ENCODE data around the gene VDAC1. TPM values are rescaled to one million over a fixed set of nuclear protein-coding genes. Genes with fewer than 3 reads are reported as not detected.

VDAC1 gene
- total and polyA plus RNA-seq, 10 of the 15 experiments (the other 5 are each of a cell fraction or from before 2014, with no cell fraction given): 245 to 488 (median 349) TPM

GRCh38 chr5:134018154-134018985 lies 13.6 kb upstream of the VDAC1 start (continued):
- TF ChIP-seq MTA3 (IDR thresholded peaks at IDR 0.05; ENCODE audit: borderline replicate concordance, low read length) (no peak), RBBP5 (conservative IDR thresholded peaks at IDR 0.05) (no peak), PAX8 (IDR thresholded peaks at IDR 0.05) (no peak), ZZZ3 (IDR thresholded peaks at IDR 0.05; ENCODE audit: control insufficient read depth, insufficient read length, low read depth) (no peak), PAX5 (IDR thresholded peaks at IDR 0.05; ENCODE audit: borderline replicate concordance, low read depth, low read length) (no peak), NFYA (IDR thresholded peaks at IDR 0.05; ENCODE audit: borderline replicate concordance, low read depth, low read length) (no peak)
- TF ChIP-seq, protein P1, sequence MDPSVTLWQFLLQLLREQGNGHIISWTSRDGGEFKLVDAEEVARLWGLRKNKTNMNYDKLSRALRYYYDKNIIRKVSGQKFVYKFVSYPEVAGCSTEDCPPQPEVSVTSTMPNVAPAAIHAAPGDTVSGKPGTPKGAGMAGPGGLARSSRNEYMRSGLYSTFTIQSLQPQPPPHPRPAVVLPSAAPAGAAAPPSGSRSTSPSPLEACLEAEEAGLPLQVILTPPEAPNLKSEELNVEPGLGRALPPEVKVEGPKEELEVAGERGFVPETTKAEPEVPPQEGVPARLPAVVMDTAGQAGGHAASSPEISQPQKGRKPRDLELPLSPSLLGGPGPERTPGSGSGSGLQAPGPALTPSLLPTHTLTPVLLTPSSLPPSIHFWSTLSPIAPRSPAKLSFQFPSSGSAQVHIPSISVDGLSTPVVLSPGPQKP (IDR thresholded peaks at IDR 0.05; ENCODE audit: low read depth, low read length): no peak

DNA sequence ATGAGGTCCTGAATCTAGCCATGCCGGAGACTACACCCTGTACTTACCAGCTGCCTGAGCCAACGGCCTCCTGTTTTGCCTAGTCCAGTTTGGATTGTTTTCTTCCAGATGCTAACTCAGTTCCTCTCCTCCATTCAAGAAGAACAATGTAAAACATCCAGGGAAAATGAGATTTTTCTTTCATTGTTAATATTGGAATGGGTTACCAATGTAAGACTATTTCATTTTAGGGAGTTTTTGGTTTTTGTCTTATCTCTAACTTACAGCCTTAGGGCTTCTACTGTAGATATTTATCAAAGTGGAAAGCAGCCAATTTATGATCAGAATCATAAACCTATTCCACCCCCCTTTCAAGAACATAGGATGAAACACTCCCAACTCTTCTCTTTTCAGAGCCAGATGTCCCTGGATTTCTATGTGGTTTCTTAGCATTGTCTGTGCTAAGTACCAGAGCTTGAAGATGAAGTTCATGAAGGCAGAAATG lies 3.5 kb upstream of the VDAC1 start:
- Histone ChIP-seq H3K9me3 (replicated peaks; ENCODE audit: control insufficient read depth, insufficient read depth, low read length) (no peaks in the 10 kb centered on the region), H3K4me3 (no peak overlapping the region), H3K36me3 (ENCODE audit: control insufficient read depth in 2 of 2, insufficient read depth in 2 of 2, low read length in 1 of 2) (no peaks in the 10 kb centered on the region), H3K4me1 (ENCODE audit: control insufficient read depth, insufficient read depth, low read length) (peaks cover 7% of the 10 kb centered on the region), H3K9ac (ENCODE audit: control insufficient read depth, insufficient read depth, low read length) (no peak overlapping the region), H2AFZ (ENCODE audit: control insufficient read depth, low read depth, low read length) (no peak overlapping the region), H3K27ac (ENCODE audit: control insufficient read depth, insufficient read depth) (no peak overlapping the region), H3K27me3 (replicated peaks in 1 of 2; ENCODE audit: control insufficient read depth in 2 of 2, insufficient read depth in 2 of 2, low read length in 1 of 2) (no peaks in the 10 kb centered on the region), H4K20me1 (ENCODE audit: control insufficient read depth, insufficient read depth) (no peaks in the 10 kb centered on the region), H3K4me2 (ENCODE audit: control insufficient read depth, insufficient read depth) (no peak overlapping the region), H3K79me2 (ENCODE audit: control insufficient read depth, insufficient read depth, low read length) (peaks cover 27% of the 10 kb centered on the region)
- ChIA-PET POLR2A (interaction anchor here (0.6 to 0.7 kb wide), 2 partner anchors 215 to 559 kb away, joined by 3 to 4 read pairs; no protein-coding TSS in a partner anchor), RAD21 (ENCODE audit: unreplicated experiment) (no interaction called here), CTCF (interaction anchor here (0.9 to 2.1 kb wide), 4 partner anchors 12 to 33 kb away, joined by 3 to 8 read pairs (median 4); no protein-coding TSS in a partner anchor), SMC1A (ENCODE audit: uncharacterized antibody, unreplicated experiment) (interaction anchor here (0.5 kb wide), 1 partner anchor 50 kb away, joined by 3 read pairs; no protein-coding TSS in a partner anchor)
- in situ Hi-C loops (cut with MboI): no loop called here
- FAIRE-seq (no peak), DNase-seq (ENCODE audit: low read depth, low spot score) (no peak), ATAC-seq (no peak)
- 66% methylated on average over 2 of the region's 2 CpGs for WGBS (ENCODE audit: insufficient coverage, insufficient replicate concordance, low lambda C conversion rate, missing lambda C conversion rate)
- TF ChIP-seq KAT2A (conservative IDR thresholded peaks at IDR 0.05; ENCODE audit: control insufficient read depth, low read depth, low read length): no peak
- TF ChIP-seq NR2F1 (conservative IDR thresholded peaks at IDR 0.05): no peak
- no peak for TF ChIP-seq E2F4 (IDR thresholded peaks at IDR 0.05; ENCODE audit: low read depth, low read length)
- no peak for TF ChIP-seq RAD21 (IDR thresholded peaks at IDR 0.05; ENCODE audit: insufficient read depth, low read depth, low read length)
- no peak for TF ChIP-seq IRF5 (IDR thresholded peaks at IDR 0.05; ENCODE audit: borderline replicate concordance)
- no peak for TF ChIP-seq PKNOX1 (IDR thresholded peaks at IDR 0.05)
- TF ChIP-seq MEF2A (IDR thresholded peaks at IDR 0.05; ENCODE audit: insufficient read depth, low read depth, low read length): no peak
- intact Hi-C loops (cut with micrococcal nuclease; ENCODE audit: unreplicated experiment): no loop called here
- no TSS peak for BruUV-seq (replicated peaks)
